ENCODE measurements around the gene CACNA1C. TPM values are rescaled to one million over a fixed set of nuclear protein-coding genes. Genes with fewer than 3 reads are reported as not detected.

The CACNA1C gene
- total RNA-seq, 2 experiments from 2014 or later: 0.69 to 1.4 TPM

- POLR2A ChIA-PET: no interaction called here
- Histone ChIP-seq H3K9me2 (ENCODE audit: insufficient read depth, low read length) (no peaks in the 10 kb centered on the region), H3K4me1 (ENCODE audit: insufficient read depth, low read length, poor library complexity, severe bottlenecking) (peaks cover 32% of the 10 kb centered on the region), H3K4me3 (ENCODE audit: low read depth, low read length, poor library complexity, severe bottlenecking) (no peak overlapping the region), H3K9me3 (ENCODE audit: low read length) (peaks cover 5% of the 10 kb centered on the region; the same call in 1 of the 2 replicates), H2AFZ (ENCODE audit: low read length) (no peak overlapping the region), H4K20me1 (ENCODE audit: insufficient read depth, low read length) (no peaks in the 10 kb centered on the region), H3K79me2 (ENCODE audit: insufficient read depth, low read depth, low read length) (no peaks in the 10 kb centered on the region), H3K27ac (ENCODE audit: low read depth, low read length, poor library complexity, severe bottlenecking) (no peak overlapping the region), H3K4me2 (ENCODE audit: low read length) (no peak overlapping the region), H3K36me3 (ENCODE audit: insufficient read depth, low read length) (no peaks in the 10 kb centered on the region)
- BruUV-seq (replicated peaks): no TSS peak
- intact Hi-C loops (cut with micrococcal nuclease; ENCODE audit: unreplicated experiment): no loop called here
- CTCF ChIA-PET (ENCODE audit: unreplicated experiment): no interaction called here
- TF ChIP-seq CTCF (conservative IDR thresholded peaks at IDR 0.05; ENCODE audit: low read length) (no peak), EZH2phosphoT487 (IDR thresholded peaks at IDR 0.05; ENCODE audit: borderline replicate concordance, low read depth, low read length) (no peak)
- DNase-seq (ENCODE audit: low spot score): no peak
These were observed 204.1 kb downstream of the CACNA1C start for GRCh38 chr12:2256915-2257314.

GRCh38 chr12:2258025-2258424, 205.2 kb downstream of the CACNA1C start:
- H3K27ac ChIP-seq (ENCODE audit: low read depth, low read length, poor library complexity, severe bottlenecking): no peak overlapping the region
- no peak overlapping the region; the same call in 1 of the 2 replicates for H2AFZ ChIP-seq (ENCODE audit: low read length)
- H3K79me2 ChIP-seq (ENCODE audit: insufficient read depth, low read depth, low read length): no peaks in the 10 kb centered on the region
- ChIA-PET CTCF (ENCODE audit: unreplicated experiment) (no interaction called here), POLR2A (no interaction called here)
- DNase-seq (ENCODE audit: low spot score): no peak
- H3K36me3 ChIP-seq (ENCODE audit: insufficient read depth, low read length): no peaks in the 10 kb centered on the region
- H3K4me2 ChIP-seq (ENCODE audit: low read length): no peak overlapping the region
- peaks cover 21% of the 10 kb centered on the region for H3K4me1 ChIP-seq (ENCODE audit: insufficient read depth, low read length, poor library complexity, severe bottlenecking)
- BruUV-seq (replicated peaks): no TSS peak
- H3K9me2 ChIP-seq (ENCODE audit: insufficient read depth, low read length): no peaks in the 10 kb centered on the region
- H3K4me3 ChIP-seq (ENCODE audit: low read depth, low read length, poor library complexity, severe bottlenecking): no peak overlapping the region
- TF ChIP-seq CTCF (conservative IDR thresholded peaks at IDR 0.05; ENCODE audit: low read length): no peak
- TF ChIP-seq EZH2phosphoT487 (IDR thresholded peaks at IDR 0.05; ENCODE audit: borderline replicate concordance, low read depth, low read length): no peak
- intact Hi-C loops (cut with micrococcal nuclease; ENCODE audit: unreplicated experiment): no loop called here
- H3K9me3 ChIP-seq (ENCODE audit: low read length): peaks cover 5% of the 10 kb centered on the region; the same call in 1 of the 2 replicates
- H4K20me1 ChIP-seq (ENCODE audit: insufficient read depth, low read length): no peaks in the 10 kb centered on the region

- intact Hi-C loops (cut with micrococcal nuclease; ENCODE audit: unreplicated experiment): no loop called here
- Histone ChIP-seq H3K27ac (ENCODE audit: low read depth, low read length, poor library complexity, severe bottlenecking) (peak overlapping the region; percentile 23), H3K9me3 (ENCODE audit: low read length) (peaks cover 5% of the 10 kb centered on the region; the same call in 1 of the 2 replicates), H3K4me2 (ENCODE audit: low read length) (peak overlapping the region; percentile 56), H3K9me2 (ENCODE audit: insufficient read depth, low read length) (no peaks in the 10 kb centered on the region), H3K79me2 (ENCODE audit: insufficient read depth, low read depth, low read length) (no peaks in the 10 kb centered on the region), H3K4me1 (ENCODE audit: insufficient read depth, low read length, poor library complexity, severe bottlenecking) (peaks cover 19% of the 10 kb centered on the region), H3K4me3 (ENCODE audit: low read depth, low read length, poor library complexity, severe bottlenecking) (no peak overlapping the region), H2AFZ (ENCODE audit: low read length) (peak overlapping the region; percentile 86), H4K20me1 (ENCODE audit: insufficient read depth, low read length) (no peaks in the 10 kb centered on the region), H3K36me3 (ENCODE audit: insufficient read depth, low read length) (no peaks in the 10 kb centered on the region)
- peak; percentile 60 for DNase-seq (ENCODE audit: low spot score)
- TF ChIP-seq EZH2phosphoT487 (IDR thresholded peaks at IDR 0.05; ENCODE audit: borderline replicate concordance, low read depth, low read length) (no peak), CTCF (conservative IDR thresholded peaks at IDR 0.05; ENCODE audit: low read length) (peak; percentile 19; the same call in 1 of the 2 replicates)
- BruUV-seq (replicated peaks): no TSS peak
- CTCF ChIA-PET (ENCODE audit: unreplicated experiment): interaction anchor here (0.6 kb wide), 1 partner anchor 16 kb away, joined by 3 read pairs; no protein-coding TSS in a partner anchor
- POLR2A ChIA-PET: interaction anchor here (0.7 to 1.4 kb wide), 8 partner anchors 9 to 394 kb away, joined by 3 to 8 read pairs (median 4); no protein-coding TSS in a partner anchor
These were observed 206.6 kb downstream of the CACNA1C start for GRCh38 chr12:2259369-2259768.
